Stomach (tissue), 4 donors: ENCODE results near the gene PRDM16.

Experiments
- CTCF ChIP-seq, 7 experiments: fragments of 450-650 bp in 4 of 7; fragments of 200-600 bp in 3 of 7; sonication (generic) in 3 of 7; IDR thresholded peaks; one replicate each; pipeline ENCODE4 v1.5.1; 2016 to 2019; ENCODE audit warnings: antibody characterized with exemption in 7 of 7, control low read depth in 2 of 7, mild to moderate bottlenecking in 1 of 7
- POLR2A ChIP-seq, 4 donors: fragments of 450-650 bp; IDR thresholded peaks; one replicate each; pipeline ENCODE4 v1.6.1; 2016; ENCODE audit warnings: antibody characterized with exemption in 4 of 4, control low read depth in 2 of 4, mild to moderate bottlenecking in 1 of 4, moderate library complexity in 1 of 4
- POLR2AphosphoS5 ChIP-seq, 3 donors: sonication (generic); formaldehyde crosslinking; IDR thresholded peaks; one replicate each; pipeline ENCODE4 v1.6.1; 2016; ENCODE audit warnings: antibody characterized with exemption in 3 of 3

- no peak for TF ChIP-seq CTCF (IDR thresholded peaks at IDR 0.05)
- no peak for TF ChIP-seq POLR2A (IDR thresholded peaks at IDR 0.05)
- TF ChIP-seq POLR2AphosphoS5 (IDR thresholded peaks at IDR 0.05): no peak
These were observed 366.7 kb downstream of the PRDM16 start for GRCh38 chr1:3435666-3436065.
